NCI-H1694 treated with DMSO at 0.1 percent for 48 hours (cell line): ENCODE results near the gene MAML2.

Source experiments
- DNase-seq: peaks from one replicate; lab custom pipeline; 2025; lab: John Stamatoyannopoulos, UW

MAML2 gene

GRCh38 chr11:96342961-96343711, at the start of gene MAML2:
Gene MAML2, minus strand, starts transcription at chr11:96343195. Its CDS starts 1,300 bp downstream, at chr11:96341895.
- DNase-seq, result peak; percentile 46

DNA sequence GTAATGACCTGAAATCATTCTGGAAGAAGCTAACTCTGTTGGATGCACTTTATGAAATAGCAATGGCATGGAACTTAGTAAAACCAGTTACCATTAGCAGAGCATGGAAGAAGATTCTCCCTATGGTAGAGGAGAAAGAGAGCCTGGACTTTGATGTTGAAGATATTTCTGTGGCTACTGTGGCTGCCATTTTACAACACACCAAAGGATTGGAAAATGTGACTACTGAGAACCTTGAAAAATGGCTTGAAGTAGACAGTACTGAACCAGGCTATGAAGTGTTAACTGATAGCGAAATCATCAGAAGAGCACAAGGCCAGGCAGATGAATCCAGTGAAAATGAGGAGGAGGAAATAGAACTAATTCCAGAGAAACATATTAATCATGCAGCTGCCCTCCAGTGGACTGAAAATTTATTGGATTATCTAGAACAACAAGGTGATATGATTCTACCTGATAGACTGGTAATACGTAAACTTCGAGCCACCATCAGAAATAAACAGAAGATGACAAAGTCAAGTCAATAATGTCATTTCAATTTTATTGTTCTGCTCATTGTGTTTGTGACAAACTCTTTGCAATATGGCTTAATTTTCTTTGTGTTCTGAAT, 48.8 kb upstream of the MAML2 start:
- no peak for DNase-seq

DNA sequence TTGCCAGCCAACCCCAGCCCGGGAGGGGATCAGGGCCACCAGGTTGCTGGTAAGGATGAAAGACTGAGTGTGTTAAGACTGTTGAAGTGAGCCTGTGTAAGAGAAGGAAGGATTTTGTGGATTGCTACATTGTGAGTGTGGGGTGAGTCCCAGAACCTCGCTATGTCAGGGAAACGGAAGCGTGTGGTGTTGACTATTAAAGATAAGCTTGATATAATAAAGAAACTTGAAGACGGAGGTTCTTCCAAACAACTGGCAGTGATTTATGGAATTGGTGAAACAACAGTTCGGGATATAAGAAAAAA, 47.4 kb upstream of the MAML2 start:
- no peak for DNase-seq

GRCh38 chr11:96389720-96390487, 46.9 kb upstream of the MAML2 start, which contains the start of the genes CCDC82 and JRKL:
Gene CCDC82, minus strand, starts transcription at chr11:96389912. Its CDS starts 5,165 bp downstream, at chr11:96384747.
Gene JRKL, plus strand, starts transcription at chr11:96390013. Its CDS starts 637 bp downstream, at chr11:96390650.
- peak; percentile 26 for DNase-seq

- peak; percentile 9 for DNase-seq
Measured at GRCh38 chr11:96388891-96389719, 46.1 kb upstream of the MAML2 start.

GRCh38 chr11:96385187-96385586, 42.2 kb upstream of the MAML2 start:
- DNase-seq, result no peak

DNA sequence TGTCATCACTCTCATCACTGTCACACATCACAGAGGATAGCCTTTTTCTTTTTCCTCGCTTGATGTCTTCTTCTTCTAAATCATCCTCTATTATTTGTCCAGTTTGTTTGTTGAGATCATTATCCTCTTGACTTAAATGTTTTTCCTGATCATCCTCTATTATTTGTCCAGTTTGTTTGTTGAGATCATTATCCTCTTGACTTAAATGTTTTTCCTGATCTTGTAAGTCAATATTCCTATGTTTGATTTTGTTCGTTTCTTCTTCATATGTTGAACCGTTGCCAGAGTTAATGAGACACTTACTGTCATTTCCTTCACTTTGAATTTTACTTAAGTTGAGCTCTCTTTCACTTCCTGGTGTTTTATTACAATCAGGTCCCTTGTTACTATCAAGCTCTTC, 41.2 kb upstream of the MAML2 start:
- DNase-seq, result no peak

DNA sequence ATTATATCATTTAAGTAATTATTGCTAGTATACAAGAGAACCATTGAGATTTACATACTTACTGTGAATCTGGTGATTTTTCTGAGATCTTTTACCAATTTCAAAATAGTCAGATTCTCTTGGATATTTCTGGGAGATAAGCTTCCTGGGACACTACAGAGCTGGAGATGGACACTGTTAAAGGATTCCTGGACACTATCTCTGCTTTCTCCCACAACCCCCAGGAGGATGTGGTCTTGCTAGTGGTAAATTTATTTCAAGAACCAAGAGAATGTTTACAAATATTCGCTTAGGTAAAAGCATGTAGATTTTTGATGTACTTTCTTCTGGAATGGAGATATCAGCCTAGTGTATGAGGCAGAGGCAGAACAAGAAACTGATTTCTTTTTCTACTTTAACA, 33.8 kb upstream of the MAML2 start:
- DNase-seq, result no peak

DNA sequence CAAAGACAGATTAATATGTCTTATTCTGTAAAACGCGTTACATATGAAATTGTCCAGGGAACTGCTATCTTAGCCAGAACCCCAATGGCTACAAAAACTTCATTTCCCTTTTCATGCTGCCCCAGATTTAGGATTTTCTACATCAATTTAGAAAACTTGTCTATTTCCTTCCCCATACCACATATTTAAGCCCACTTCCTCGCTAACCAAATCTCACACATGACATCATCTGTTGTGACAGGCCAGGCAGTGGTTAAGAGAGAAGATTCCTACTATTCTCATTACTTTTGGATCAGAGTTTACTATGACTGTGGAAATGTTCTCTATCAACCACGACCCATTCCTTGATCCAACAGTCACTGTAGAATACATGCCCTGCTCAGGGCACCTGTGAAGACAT, 30.8 kb upstream of the MAML2 start:
- no peak for DNase-seq

GRCh38 chr11:96367342-96367741, 24.3 kb upstream of the MAML2 start:
- DNase-seq, result no peak

DNA sequence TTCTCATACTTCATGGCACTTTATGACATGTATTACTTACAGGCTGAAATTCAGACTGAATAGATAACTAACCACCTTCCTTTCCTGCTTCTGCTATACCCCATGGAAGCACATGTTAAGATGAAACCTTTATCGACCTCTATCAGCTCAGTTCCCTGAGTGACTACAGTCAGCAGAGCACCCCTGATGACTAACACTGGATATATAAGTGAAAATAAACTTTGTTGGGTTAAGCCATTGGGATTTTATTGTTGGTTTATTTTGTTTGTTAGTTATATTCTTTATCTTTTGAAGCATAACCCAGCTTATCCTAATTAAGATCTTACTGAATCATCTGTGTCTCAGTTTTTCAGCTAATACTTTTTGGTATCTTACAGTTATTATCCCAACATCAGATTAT, 23.0 kb upstream of the MAML2 start:
- DNase-seq, result no peak

DNA sequence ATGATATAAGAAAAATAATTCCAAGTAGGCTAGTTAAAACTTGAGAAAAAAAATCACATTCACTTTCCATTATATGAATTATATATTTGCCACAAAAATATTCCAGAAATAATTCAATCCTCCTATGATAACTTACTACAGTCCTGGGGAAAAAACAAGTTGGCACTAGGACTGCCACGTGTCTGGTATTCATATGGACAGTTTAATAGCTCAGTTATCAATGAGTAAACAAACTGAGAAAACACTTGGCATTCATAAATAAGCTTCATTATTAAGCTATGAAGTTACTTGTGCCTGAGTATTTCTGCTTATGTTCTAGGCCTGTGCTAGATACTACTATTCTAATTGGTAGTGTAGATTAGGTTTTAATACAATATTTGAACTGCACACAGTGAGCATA, 22.5 kb upstream of the MAML2 start:
- no peak for DNase-seq

DNA sequence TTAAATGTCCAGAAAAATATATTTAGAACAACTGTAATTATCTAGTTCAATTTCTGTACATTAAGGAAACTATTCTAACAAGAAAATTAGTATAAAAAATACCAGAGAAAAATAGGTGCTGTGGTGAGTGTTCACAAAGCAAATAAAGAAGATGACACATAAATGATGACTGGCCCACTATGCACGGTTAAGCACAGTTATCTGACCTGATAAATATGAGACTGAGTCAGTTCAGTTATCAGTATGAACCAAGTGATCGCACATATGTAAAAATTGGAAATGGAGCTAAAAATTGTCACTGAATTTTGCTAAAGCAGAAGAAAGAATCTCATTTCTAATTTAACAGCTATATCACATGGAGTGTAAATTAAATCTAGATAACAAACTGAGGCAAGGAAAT, 18.8 kb upstream of the MAML2 start:
- no peak for DNase-seq

GRCh38 chr11:96358321-96358720, 15.3 kb upstream of the MAML2 start:
- DNase-seq, result no peak

DNA sequence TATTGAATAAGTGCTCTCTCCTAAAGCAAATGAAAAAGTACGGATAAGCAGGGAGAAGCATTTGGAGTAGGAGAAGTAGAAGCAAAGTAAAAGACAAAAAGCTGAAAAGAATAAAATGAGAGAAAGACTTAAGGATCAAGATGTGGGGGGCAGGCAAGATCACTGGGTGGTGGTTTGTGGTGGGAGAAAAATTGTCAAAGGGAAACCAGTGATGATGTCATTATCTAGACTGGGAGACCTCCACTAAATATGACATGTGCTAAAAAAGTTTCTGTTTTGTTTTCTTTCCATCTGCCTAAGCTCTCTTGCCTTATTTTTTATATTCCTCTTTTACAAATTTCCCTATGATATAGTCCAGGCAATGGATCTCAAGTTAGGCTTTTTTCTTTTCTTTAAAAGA, 14.8 kb upstream of the MAML2 start:
- no peak for DNase-seq

GRCh38 chr11:96356848-96357247, 13.9 kb upstream of the MAML2 start:
- DNase-seq, result no peak

- no peak for DNase-seq
Measured at GRCh38 chr11:96342014-96342960, 708 bp downstream of the MAML2 start.

- DNase-seq, result no peak
Measured at GRCh38 chr11:96341211-96342013, 1.6 kb downstream of the MAML2 start.

DNA sequence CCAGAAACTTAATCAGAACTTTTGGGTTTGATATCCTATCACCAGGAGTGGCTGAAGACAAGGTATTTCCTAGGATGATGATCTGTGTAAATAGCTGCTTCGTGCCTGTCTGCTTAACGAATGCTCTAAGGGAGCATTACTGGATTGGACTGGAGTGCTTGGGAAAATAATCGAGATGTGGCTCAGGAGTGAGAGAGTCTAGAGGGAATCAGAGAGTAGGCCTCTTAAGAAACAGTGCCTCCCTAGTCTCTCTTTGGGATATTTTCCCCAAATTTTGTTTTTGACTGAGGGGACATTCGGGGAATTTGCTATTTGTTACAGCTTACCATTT, 2.5 kb downstream of the MAML2 start:
- no peak for DNase-seq
